ENCODE data around the gene RGS9. TPM values are rescaled to one million over a fixed set of nuclear protein-coding genes. Genes with fewer than 3 reads are reported as not detected.
A peak's percentile ranks its signal among the peaks of the same experiment; 100 is the strongest.

Gene RGS9
- total RNA-seq, 1 donor from 2014 or later, result 1.2 TPM

GRCh38 chr17:65222214-65222738, 85.1 kb downstream of the RGS9 start:
- DNase-seq, result no peak

- DNase-seq, result no peak
Measured at GRCh38 chr17:65225061-65225460, 87.9 kb downstream of the RGS9 start.

- no peak for DNase-seq
Measured at GRCh38 chr17:65226227-65226626, 89.1 kb downstream of the RGS9 start.

- no peak for DNase-seq
Measured at GRCh38 chr17:65227637-65228036, 90.5 kb downstream of the RGS9 start.

GRCh38 chr17:65228287-65228686, 91.1 kb downstream of the RGS9 start:
- peak; percentile 2 for DNase-seq

GRCh38 chr17:65228734-65229620, 91.8 kb downstream of the RGS9 start:
- DNase-seq, result peak; percentile 69

- DNase-seq, result no peak
Measured at GRCh38 chr17:65229621-65229995, 92.4 kb downstream of the RGS9 start.

GRCh38 chr17:65230040-65230439, 92.9 kb downstream of the RGS9 start:
- DNase-seq, result no peak

GRCh38 chr17:65231086-65231485, 93.9 kb downstream of the RGS9 start:
- peak; percentile 20 for DNase-seq

GRCh38 chr17:65231662-65232335, 94.6 kb downstream of the RGS9 start:
- DNase-seq, result peak; percentile 85

- DNase-seq, result no peak
Measured at GRCh38 chr17:65235284-65235683, 98.1 kb downstream of the RGS9 start.

- no peak for DNase-seq
Measured at GRCh38 chr17:65236321-65236720, 99.2 kb downstream of the RGS9 start.

- DNase-seq, result peak; percentile 32
Measured at GRCh38 chr17:65243838-65244625, 106.9 kb downstream of the RGS9 start.

- DNase-seq, result no peak
Measured at GRCh38 chr17:65246252-65246651, 109.1 kb downstream of the RGS9 start.

- no peak for DNase-seq
Measured at GRCh38 chr17:65249774-65250173, 112.6 kb downstream of the RGS9 start.

- DNase-seq, result peak; percentile 41
Measured at GRCh38 chr17:65254166-65254565, 117.0 kb downstream of the RGS9 start.

- no peak for DNase-seq
Measured at GRCh38 chr17:65259281-65259680, 122.1 kb downstream of the RGS9 start.

GRCh38 chr17:65259696-65260485, 122.7 kb downstream of the RGS9 start:
- DNase-seq, result no peak

GRCh38 chr17:65260626-65261025, 123.5 kb downstream of the RGS9 start:
- DNase-seq, result no peak

GRCh38 chr17:65261152-65261551, 124.0 kb downstream of the RGS9 start:
- DNase-seq, result peak; percentile 13

- peak; percentile 66 for DNase-seq
Measured at GRCh38 chr17:65261682-65262636, 124.8 kb downstream of the RGS9 start.

All from dermis blood vessel endothelial cell (primary cell).